ENCODE measurements around the gene COL9A3.
"Not testable (repeated sequence)": the region's sequence is repeated elsewhere in the genome, so short reads cannot be mapped to it uniquely, and the experiment has no call there.

Gene COL9A3

DNA sequence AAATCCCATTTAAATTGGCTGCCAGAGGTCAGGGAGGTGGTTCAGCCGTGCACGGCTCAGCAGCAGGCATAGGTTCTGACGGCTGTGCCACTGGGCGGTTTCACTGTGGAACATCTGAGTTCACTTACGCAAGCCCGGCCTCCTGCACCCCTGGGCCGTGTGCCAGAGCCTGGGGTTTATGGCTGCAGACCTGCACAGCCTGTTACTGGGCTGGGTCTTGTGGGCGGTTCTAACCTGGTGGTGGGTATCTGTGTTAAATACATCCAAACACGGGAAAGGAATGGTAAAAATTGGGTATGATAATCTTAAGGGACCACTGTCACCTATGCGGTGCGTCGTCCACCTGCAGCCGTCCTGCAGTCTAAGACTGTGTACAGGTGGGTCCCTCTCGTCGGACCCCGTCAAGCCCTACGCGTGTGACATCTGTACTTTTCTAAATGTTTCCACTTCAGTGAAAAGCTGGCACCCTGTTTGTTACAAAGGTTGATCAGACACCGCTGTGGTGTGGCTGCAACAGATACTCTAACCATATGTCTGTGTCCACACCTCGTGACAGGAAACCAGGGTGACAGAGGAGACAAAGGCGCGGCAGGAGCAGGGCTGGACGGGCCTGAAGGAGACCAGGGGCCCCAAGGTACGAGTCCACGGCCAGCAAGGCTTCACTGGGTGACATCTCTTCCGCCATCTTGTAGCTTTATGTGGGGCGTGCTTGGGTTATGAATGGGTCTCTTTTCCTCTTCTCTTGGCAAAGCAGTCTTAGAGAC lies 21.5 kb downstream of the COL9A3 start:
- no peak for DNase-seq

DNA sequence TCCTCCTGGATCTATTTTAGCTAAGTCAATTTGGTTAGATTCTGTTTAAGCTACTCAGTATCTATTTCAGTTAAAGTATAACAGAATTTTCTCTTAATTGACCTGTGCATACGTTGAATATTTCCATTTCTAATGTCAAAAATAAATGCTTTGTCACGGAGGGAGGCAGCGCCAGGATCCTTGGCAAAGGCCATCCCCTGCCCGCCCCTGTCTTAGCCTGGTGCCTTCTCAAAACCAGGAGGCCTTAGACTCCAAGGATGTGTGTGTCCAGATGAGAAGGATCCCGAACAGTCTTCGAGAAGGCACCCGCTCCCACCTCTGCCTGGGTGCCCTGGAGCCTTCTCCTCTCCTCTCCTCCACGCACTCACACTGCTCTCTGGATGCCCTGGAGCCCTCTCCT lies 22.4 kb downstream of the COL9A3 start:
- DNase-seq: no peak

DNA sequence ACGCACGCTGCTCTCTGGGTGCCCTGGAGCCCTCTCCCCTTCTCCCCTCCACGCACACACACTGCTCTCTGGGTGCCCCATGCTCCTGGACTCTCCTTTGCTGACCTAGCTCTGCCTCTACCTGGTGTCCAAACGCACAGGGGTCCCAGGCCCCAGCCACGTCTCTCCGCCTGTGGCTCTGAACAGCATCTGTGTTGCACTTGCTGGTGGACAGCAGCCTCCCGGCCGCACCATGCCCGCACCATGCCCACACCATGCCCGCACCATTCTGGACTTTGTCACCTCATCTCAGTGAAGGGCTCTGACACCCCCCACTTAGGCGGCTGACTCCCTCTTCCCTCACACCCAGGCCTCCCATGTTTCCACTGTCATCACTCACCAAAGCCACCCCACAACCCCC lies 23.0 kb downstream of the COL9A3 start:
- DNase-seq: no peak

DNA sequence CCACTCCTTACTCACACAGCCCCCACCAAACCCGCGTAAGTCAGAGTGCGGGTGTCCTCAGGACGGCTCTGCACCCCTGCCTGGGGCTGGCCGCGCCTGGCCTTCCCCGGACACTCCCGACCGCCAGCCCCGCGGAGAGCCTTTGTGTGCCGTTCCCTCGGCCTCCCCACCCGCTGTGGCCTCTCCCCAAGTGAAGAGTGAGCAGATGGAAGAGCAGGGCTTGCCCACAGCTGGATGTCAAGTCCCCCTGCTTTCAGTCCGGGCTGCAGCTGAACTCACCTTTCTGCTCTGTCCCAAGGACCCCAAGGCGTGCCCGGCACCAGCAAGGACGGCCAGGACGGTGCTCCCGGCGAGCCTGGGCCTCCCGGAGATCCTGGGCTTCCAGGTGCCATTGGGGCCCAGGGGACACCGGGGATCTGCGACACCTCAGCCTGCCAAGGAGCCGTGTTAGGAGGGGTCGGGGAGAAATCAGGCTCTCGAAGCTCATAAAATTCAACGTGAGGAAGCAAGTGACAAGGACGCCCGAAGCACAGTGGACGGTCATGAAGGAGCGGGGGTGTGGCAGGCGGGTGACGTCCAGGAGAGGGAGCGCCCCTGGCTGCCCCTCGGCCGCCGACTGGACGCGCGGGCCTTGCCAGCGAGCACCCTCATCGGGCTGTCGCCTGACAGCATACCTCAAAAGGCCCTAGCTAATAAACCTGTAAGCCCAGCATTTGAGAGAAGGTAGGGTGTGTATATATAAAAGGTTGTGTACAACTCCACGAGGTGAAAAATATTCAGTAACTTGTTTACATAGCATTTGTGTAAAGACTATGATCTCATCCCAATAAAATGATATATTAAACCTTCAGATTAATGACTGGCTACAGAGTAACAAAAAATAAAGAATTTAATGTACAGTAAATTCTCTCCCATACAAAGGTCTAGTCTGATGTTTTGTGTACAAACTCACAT lies 23.7 kb downstream of the COL9A3 start:
- DNase-seq: no peak

DNA sequence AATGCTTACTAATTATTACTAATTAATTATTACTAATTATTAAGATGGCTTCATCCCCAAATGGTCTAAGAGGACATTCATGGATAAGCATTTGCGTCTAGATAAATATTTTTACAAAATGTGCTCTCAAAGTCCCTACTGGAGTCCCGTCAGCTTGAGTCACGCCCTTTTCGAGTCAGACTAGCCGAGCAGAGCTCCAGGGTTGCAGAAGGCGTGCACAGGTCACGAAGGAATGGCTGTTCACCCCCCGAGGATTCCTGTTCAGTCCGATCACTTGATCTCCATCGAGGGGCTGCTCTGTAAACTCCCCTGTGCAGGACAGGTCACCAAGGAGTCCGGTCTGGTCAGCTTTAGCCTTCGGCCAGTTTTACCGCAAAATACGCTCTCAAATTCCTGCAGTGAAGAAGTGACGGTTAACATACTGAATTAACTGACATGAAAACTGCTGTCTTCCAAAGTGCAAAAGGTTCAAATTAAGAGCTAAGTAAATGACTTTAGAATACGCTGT lies 24.9 kb downstream of the COL9A3 start:
- no peak for DNase-seq

DNA sequence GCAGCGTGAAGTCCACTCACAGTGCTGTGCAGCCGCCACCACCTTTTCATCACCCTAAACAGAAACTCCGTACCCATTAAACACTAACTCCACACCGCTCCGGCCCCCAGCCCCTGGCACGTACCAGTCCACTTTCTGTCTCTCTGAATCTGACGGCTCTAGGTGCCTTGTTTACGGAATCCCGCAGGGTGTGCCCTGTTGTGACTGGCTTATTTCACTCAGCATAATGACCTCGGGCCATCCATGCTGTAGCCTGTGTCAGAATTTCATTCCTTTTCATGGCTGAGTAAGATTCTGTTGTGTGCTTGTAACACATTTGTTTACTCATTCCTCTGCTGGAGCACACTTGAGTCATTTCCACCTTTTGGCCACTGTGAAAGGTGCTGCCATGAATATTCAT lies 26.8 kb downstream of the COL9A3 start:
- no peak for DNase-seq

DNA sequence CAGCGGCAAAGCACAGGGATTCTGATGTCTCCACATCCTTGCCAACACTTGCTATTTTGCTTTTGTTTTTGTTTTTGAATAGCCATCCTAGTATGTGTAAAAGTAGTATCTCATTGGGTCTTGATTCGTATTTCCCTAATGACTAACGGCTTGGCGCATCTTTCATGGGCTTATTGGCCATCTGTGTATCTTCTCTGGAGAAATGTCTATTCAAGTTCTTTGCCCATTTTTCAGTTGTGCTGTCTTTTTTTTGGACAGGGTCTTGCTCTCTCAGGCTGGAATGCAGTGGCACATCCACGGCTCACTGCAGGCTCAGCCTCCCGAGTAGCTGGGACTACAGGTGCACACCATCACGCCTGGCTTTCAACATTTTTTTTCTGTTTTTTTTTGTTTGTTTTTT lies 27.3 kb downstream of the COL9A3 start:
- DNase-seq: no peak

DNA sequence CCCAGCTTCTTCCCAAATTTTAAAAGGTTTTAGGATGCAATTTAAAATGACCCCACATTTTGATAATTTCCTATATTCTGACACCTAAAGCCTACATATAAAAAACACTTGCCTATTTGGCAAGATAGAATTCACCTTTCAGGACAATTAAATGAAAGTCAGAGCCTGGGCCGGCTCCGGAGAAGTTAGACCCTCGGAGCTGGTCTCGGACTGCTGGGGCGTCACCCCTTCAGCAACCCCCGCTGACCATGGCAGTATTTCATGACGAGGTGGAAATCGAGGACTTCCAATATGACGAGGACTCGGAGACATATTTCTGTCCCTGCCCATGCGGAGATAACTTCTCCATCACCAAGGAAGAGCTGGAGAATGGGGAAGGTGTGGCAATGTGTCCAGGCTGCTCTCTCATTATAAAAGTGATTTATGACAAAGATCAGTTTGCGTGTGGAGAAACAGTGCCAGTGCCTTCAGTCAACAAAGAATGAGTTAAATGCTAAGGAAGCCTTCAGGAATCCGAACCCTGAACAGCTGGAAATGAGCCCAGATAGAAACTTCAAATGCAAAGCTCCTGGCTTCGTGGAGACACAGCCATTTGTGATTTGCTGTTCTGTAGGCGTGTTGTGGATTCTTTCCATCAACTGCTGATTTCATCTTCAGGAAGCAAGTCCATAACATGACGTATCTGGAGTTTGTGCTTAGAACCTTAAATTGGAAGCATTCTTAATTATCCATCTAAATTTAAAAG lies 28.7 kb downstream of the COL9A3 start:
- DNase-seq: no peak

DNA sequence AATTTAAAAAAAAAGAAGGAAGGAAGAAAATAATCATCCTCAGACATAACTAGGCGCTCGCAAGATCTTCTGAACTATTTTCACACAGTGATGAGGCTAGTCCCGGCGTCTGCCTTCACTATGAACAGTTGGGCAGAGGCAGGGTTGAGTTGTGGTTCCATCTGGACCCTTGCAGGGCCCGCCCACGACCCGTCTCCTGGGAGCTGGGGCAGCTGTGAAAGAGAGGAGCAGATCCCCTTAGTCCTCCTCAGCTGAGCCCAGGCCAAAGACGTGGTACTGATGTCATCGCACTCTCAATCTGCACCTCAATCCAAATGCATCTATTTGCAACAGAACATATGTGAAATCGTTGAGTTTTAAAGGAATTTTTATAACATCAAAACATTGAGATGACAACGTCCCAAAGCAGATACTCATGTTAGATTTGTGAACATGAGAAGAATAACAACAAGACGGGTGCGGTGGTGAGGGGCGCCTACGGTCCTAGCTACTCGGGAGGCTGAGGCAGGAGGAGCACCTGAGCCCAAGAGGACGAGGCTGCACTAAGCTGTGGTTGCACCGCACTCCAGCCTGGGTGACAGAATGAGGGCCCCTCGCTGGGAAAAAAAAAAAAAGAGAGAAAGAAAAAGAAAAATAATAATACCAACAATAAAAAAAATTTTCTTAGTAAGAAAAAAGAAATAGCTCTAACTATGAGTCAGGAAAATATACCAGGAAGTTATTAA lies 29.5 kb downstream of the COL9A3 start:
- no peak for DNase-seq

DNA sequence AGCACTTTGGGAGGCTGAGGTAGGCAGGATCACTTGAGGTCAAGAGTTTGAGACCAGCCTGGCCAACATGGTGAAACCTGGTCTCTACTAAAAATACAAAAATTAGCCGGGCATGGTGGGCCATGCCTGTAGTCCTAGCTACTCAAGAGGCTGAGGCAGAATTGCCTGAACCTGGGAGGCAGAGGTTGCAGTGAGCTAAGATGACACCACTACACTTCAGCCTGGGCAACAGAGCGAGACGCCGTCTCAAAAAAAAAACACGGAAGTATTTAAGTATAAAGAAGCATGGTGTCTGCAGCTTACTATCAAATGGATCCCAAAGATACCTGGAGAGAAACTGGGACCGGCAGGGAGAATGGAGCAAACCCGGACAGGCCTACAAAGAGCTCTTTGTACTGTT lies 32.1 kb downstream of the COL9A3 start:
- not testable (repeated sequence) for DNase-seq

DNA sequence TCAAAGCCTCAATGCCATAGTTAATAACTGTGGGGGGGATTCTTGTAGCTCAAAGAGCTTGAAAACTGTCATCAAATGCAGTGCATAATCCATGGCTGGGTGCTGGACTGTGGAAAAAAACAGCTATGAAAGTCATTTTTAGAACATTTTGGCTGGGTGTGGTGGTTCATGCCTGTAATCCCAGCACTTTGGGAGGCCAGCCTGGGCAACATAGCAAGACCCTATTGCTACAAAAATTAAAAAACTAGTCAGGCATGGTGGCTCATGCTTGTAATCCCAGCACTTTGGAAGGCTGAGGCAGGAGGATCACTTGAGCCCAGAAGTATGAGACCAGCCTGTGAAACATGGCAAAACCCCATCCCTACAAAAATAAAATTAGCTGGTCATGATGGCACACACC lies 32.6 kb downstream of the COL9A3 start:
- no peak for DNase-seq

DNA sequence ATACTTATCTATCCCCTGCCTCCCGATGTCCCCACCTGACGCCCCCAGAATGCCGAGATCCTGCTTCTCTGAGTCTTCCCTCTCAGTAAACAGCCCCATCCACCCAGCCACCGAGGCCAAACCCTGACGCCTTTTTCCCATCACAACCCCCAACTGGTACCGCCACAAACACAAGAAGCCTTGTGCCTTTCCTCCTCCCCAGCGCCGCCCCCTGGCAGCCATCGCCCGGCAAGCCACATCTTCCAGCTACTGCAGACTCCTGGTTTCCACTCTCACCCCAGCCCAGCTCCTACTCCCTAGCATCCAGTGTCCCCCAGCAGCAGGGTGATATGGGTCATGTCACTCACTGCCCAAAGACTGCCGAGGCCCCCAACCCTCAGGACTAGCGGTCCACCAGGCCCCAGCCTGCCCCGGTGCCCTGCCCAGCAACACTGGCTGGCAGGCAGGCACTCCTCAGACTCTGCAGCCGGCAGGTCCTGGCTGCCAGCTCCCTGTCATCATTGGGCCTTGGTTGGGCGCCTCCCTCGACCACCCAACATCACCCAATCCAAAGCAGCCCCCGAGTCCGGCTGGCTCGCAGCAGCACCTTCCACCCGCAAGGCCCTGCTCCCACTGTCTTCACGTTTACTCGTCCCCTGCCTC lies 33.6 kb downstream of the COL9A3 start:
- no peak for DNase-seq

DNA sequence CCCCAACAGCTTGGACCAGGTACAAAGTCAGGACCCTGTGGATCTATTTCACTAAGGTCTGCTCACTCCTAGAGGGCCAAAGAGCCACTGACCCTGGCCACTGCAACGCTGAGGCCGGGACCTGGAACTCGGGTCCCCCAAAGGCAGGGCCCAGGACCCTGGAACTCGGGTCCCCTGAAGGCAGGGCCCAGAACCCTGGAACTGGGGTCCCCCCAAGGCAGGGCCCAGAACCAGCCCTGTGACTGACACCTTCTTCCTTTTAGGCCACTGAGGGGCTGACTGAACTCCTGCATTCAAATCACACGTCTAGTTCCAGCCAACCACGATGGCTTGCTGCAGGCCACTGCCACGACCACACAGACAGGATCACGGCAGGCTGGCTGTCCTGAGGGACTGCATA lies 35.3 kb downstream of the COL9A3 start:
- DNase-seq: no peak

DNA sequence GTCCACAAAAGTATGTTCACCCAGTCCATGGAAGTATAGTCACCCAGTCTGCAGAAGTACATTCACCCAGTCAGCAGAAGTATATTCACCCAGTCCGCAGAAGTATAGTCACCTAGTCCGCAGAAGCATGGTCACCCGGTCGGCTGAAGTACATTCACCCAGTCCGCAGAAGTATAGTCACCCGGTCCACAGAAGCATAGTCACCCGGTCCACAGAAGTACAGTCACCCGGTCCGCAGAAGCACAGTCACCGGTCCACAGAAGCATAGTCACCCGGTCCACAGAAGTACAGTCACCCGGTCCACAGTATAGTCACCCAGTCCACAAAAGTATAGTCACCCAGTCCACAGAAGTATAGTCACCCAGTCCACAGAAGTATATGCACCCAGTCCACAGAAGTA lies 36.0 kb downstream of the COL9A3 start:
- DNase-seq: no peak

DNA sequence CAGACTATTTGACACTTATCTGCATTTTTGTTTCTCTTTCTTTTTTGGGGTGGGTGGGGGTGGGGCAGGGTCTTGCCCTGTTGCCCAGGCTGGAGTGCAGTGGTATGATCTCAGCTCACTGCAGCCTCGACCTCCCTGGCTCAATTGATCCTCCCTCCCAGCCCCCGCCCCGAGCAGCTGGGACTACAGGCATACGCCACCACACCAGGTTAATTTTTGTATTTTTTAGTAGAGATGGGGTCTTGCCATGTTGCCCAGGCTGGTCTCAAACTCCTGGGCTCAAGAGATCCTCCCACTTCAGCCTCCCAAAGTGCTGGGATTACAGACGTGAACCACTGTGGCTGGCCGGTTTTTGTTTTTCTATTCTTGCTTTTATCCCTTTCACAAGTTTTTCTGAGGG lies 36.5 kb downstream of the COL9A3 start:
- DNase-seq: not testable (repeated sequence)

DNA sequence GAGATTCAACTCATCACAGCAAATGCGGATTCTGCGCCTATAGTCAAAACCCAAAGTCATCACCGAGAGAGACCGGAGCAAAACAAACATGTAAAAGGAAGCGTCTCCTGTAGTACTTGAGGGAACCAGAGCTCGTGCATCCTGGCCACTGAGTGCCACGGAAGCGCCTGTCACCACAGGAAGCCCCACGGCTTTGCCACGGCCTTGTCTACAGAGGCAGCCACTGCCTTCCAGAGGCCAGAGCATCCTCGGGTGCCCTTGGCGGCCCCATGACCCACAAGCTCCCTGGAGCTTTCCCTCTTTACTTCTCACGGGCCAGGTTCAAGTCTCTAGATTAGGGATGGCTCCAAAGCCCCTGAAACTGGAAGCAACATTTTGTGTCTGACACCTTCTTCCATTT lies 37.3 kb downstream of the COL9A3 start:
- DNase-seq: no peak

DNA sequence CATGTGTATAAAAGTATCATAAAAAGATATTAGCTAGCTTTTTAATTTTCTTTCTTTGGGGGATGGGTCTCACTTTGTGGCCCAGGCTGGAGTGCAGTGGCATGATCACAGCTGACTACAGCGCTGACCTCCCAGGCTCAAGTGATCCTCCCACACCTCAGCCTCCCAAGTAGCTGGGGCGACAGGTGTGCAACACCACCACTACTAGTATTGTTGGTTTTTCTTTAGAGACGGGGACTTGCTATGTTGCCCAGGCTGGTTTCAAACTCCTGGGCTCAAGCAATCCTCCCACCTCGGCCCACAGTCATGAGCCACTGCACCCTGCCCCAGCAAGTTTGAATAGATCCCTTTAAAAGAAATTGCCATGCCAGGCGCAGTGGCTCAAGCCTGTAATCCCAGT lies 38.3 kb downstream of the COL9A3 start:
- no peak for DNase-seq

DNA sequence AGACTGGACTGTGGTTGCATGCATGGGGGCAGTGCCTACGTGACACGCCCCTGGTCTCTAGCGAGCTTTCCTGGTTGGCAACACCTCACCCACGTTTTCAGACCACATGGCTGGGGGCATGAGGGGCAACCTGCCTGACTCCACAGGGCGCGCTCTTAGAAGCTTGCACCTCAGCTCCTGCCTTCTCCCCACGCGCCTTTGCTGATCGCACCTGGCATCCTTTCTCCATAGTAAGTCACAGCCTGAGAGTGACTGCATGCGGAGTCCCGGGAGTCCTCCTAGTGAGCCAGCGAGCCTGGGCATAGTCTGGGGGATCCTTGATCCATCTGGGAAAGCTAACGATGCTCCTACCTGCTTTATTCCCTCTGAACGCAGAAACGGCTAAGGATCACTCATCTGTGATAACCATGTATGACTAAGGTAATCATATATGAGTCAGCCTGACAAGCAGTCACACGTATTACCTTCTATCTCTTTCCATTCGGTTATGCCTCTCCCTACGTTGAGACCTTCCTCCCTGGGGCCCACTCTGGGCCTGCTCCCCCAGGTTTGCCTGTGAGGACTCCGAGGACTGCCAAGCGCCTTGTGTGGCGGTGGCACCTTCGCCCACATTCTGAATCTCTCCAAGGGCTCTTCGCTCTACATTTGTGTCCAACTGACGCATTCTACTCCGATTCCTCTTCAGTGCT lies 40.2 kb downstream of the COL9A3 start:
- DNase-seq: no peak

DNA sequence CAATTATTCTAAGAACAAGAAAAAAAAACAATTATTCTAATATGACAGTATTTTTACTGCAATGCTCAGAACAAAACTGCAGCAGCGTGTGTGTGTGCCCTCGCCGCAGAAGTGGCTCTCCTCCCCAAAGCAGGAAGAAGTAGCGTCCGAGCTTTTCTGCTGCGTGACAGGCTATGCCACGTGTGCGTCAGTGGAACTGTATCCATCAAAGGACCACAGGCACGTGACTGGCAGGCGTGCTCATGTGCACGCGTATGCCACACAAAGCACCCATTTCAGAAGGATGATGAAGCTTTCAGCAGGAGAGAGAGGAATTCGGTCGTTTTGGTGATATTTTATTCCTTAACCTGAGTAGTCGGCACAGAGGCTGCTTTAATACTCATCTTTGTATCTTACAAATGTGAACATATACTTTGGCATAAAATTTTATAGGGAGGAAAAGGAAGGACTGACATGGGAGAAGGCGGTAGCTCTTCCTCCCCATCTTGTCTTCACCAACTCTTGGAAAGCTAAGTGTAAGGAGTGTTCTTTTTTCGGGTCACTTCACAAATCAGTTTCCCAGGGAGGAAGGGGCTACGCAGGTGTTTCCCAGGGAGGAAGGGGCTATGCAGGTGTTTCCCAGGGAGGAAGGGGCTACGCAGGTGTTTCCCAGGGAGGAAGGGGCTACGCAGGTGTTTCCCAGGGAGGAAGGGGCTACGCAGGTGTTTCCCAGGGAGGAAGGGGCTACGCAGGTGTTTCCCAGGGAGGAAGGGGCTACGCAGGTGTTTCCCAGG lies 41.4 kb downstream of the COL9A3 start:
- DNase-seq: no peak

DNA sequence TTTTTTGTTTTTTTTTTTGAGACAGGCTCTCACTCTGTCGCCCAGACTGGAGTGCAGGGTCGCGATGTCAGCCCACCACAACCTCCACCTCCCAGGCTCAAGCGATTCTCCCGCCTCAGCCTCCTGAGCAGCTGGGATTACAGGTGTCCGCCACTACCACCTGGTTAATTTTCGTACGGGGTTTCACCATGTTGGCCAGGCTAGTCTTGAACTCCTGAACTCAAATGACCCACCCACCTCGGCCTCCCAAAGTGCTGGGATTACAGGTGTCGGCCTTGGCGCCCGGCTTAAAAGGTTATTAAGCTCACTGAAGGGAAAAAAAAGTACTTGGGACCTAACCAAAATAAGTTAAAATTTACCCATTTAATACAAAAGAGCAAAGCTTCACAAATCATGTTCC lies 42.9 kb downstream of the COL9A3 start:
- no peak for DNase-seq

Measured in T1000 (cell line).